Epithelial cell of prostate (primary cell): ENCODE data around the gene SZRD1.
"Not testable (repeated sequence)": the region's sequence is repeated elsewhere in the genome, so short reads cannot be mapped to it uniquely, and the experiment has no call there.

Source experiments
- DNase-seq: peaks from one replicate; pipeline ENCODE4 v3.0.0-alpha.2; 2011; ENCODE audit warnings: low read depth, low spot score
- H3K27ac ChIP-seq: fragments of 450-650 bp; 2 replicates; pipeline ENCODE4 v1.5.1; 2017; ENCODE audit warnings: mild to moderate bottlenecking

SZRD1 gene

GRCh38 chr1:16366722-16367257 is at the start of gene SZRD1:
TSS of gene SZRD1 (plus strand) at chr1:16367242. CDS start at chr1:16367258, 16 bp downstream.
- peak within 1 kb of the TSS; percentile 93 for H3K27ac ChIP-seq
- DNase-seq, result peak; percentile 95

GRCh38 chr1:16318555-16318954 is 48.5 kb upstream of the SZRD1 start:
- no peak for DNase-seq
- no peak overlapping the region for H3K27ac ChIP-seq

GRCh38 chr1:16321176-16321867 is 45.7 kb upstream of the SZRD1 start:
- peak overlapping the region; percentile 74 for H3K27ac ChIP-seq
- DNase-seq, result peak; percentile 60

GRCh38 chr1:16324456-16324890 is 42.6 kb upstream of the SZRD1 start:
- peak overlapping the region; percentile 17 for H3K27ac ChIP-seq
- DNase-seq, result no peak

GRCh38 chr1:16326833-16327404 is 40.1 kb upstream of the SZRD1 start:
- DNase-seq, result no peak
- no peak overlapping the region for H3K27ac ChIP-seq

GRCh38 chr1:16334655-16335340 is 32.2 kb upstream of the SZRD1 start:
- H3K27ac ChIP-seq, result peak overlapping the region; percentile 34
- no peak for DNase-seq

- no peak overlapping the region for H3K27ac ChIP-seq
- no peak for DNase-seq
These were observed 28.1 kb upstream of the SZRD1 start for GRCh38 chr1:16338961-16339360.

- no peak overlapping the region for H3K27ac ChIP-seq
- no peak for DNase-seq
These were observed 26.4 kb upstream of the SZRD1 start for GRCh38 chr1:16340673-16341072.

GRCh38 chr1:16342331-16343062 is 24.5 kb upstream of the SZRD1 start:
- no peak overlapping the region for H3K27ac ChIP-seq

GRCh38 chr1:16343276-16343675 is 23.8 kb upstream of the SZRD1 start:
- not testable (repeated sequence) for DNase-seq, H3K27ac ChIP-seq

More at GRCh38 chr1:16342331-16343062, 24.5 kb upstream of the SZRD1 start:
- no peak for DNase-seq

GRCh38 chr1:16348414-16349182 is 18.4 kb upstream of the SZRD1 start:
- DNase-seq, result no peak

GRCh38 chr1:16349847-16350406 is 17.1 kb upstream of the SZRD1 start:
- DNase-seq, result no peak

More at GRCh38 chr1:16348414-16349182, 18.4 kb upstream of the SZRD1 start:
- peak overlapping the region; percentile 86 for H3K27ac ChIP-seq

GRCh38 chr1:16351456-16351993 is 15.5 kb upstream of the SZRD1 start:
- H3K27ac ChIP-seq, result peak overlapping the region; percentile 86
- DNase-seq, result no peak

More at GRCh38 chr1:16349847-16350406, 17.1 kb upstream of the SZRD1 start:
- H3K27ac ChIP-seq, result peak overlapping the region; percentile 86

GRCh38 chr1:16351994-16352841 is 14.8 kb upstream of the SZRD1 start, which contains the start of gene FBXO42:
TSS of gene FBXO42 (minus strand) at chr1:16352480. CDS start at chr1:16315418, 37,062 bp downstream.
- peak within 1 kb of the TSS; percentile 86 for H3K27ac ChIP-seq
- DNase-seq, result peak; percentile 37

- H3K27ac ChIP-seq, result peak overlapping the region; percentile 86
- DNase-seq, result no peak
These were observed 14.1 kb upstream of the SZRD1 start for GRCh38 chr1:16352842-16353535.

- no peak overlapping the region for H3K27ac ChIP-seq
- DNase-seq, result no peak
These were observed 12.4 kb upstream of the SZRD1 start for GRCh38 chr1:16354619-16355018.

- no peak for DNase-seq
- H3K27ac ChIP-seq, result no peak overlapping the region
These were observed 10.2 kb upstream of the SZRD1 start for GRCh38 chr1:16356867-16357266.
